ENCODE data around the gene DALRD3. TPM values are rescaled to one million over a fixed set of nuclear protein-coding genes. Genes with fewer than 3 reads are reported as not detected.

Gene DALRD3
- total RNA-seq, 1 experiment from 2014 or later, result 42.9 TPM

- TF ChIP-seq REST (IDR thresholded peaks at IDR 0.05; ENCODE audit: low read depth) (no peak), ZBTB33 (IDR thresholded peaks at IDR 0.05; ENCODE audit: extremely low read depth, insufficient replicate concordance, low read length) (no peak), FOSL1 (IDR thresholded peaks at IDR 0.05; ENCODE audit: low read depth) (no peak), CEBPB (IDR thresholded peaks at IDR 0.05; ENCODE audit: low read depth) (no peak)
These were observed 2.6 kb downstream of the DALRD3 start (continued) for GRCh38 chr3:49015765-49016164.

- DNase-seq (ENCODE audit: low read depth, low spot score) (no peak), ATAC-seq (no peak)
- H3K4me2 ChIP-seq (ENCODE audit: low read length), result no peak overlapping the region
- no peaks in the 10 kb centered on the region for H3K9me3 ChIP-seq (ENCODE audit: control insufficient read depth in 1 of 2, insufficient read depth in 1 of 2, low read depth in 1 of 2, low read length in 2 of 2)
- ChIA-PET POLR2A (interaction anchor here (4.1 kb wide), 1 partner anchor 7 kb away, joined by 39 read pairs; the partner anchor contains the start of gene WDR6), CTCF (no interaction called here), RAD21 (ENCODE audit: low non-redundant PET in 1 of 2, low total read pairs in 2 of 2, uncharacterized antibody in 2 of 2, unreplicated experiment in 2 of 2) (no interaction called here)
- H2AFZ ChIP-seq (ENCODE audit: low read depth, low read length, poor library complexity, severe bottlenecking), result no peak overlapping the region
- H3K36me3 ChIP-seq (ENCODE audit: control insufficient read depth in 1 of 2, insufficient read depth in 2 of 2, low read length in 2 of 2), result peaks cover 19 to 36% of the 10 kb centered on the region in 2 experiments; a peak in 3 of 4 replicates
- no peaks in the 10 kb centered on the region for H4K20me1 ChIP-seq (ENCODE audit: insufficient read depth)
- H3K9me2 ChIP-seq (ENCODE audit: insufficient read depth), result no peaks in the 10 kb centered on the region
- intact Hi-C loops (cut with micrococcal nuclease), result no loop called here
- H3K9ac ChIP-seq (ENCODE audit: low read length), result no peak overlapping the region
- peaks cover 50% of the 10 kb centered on the region for H3K79me2 ChIP-seq (ENCODE audit: insufficient read depth, low read length)
- TF ChIP-seq REST (IDR thresholded peaks at IDR 0.05; ENCODE audit: low read depth) (no peak), YY1 (IDR thresholded peaks at IDR 0.05; ENCODE audit: extremely low read depth, insufficient replicate concordance, low read depth, low read length) (no peak), TCF7L2 (IDR thresholded peaks at IDR 0.05; ENCODE audit: borderline replicate concordance, extremely low read depth, insufficient read depth, insufficient read length) (no peak), JUND (IDR thresholded peaks at IDR 0.05) (no peak), ZFX (IDR thresholded peaks at IDR 0.05) (no peak), POLR2AphosphoS5 (IDR thresholded peaks at IDR 0.05; ENCODE audit: low read depth, low read length) (no peak)
- H3K27ac ChIP-seq (ENCODE audit: low read depth, low read length), result no peak overlapping the region
- no peaks in the 10 kb centered on the region for H3K27me3 ChIP-seq (ENCODE audit: insufficient read depth, low read length)
- H3K4me3 ChIP-seq (replicated peaks in 1 of 2; ENCODE audit: low read depth in 1 of 2, low read length in 2 of 2), result no peak overlapping the region
- BruUV-seq (replicated peaks), result no TSS peak
- peaks cover 14 to 38% of the 10 kb centered on the region in 2 experiments for H3K4me1 ChIP-seq (ENCODE audit: control insufficient read depth in 1 of 2, insufficient read depth in 2 of 2, low read length in 2 of 2)
These were observed 3.3 kb downstream of the DALRD3 start for GRCh38 chr3:49015072-49015471.

All from HCT116 (cell line).